HepG2 (cell line): ENCODE measurements around the gene ZFPM1. TPM values are rescaled to one million over a fixed set of nuclear protein-coding genes. Genes with fewer than 3 reads are reported as not detected.

Experiments used
- ATAC-seq: fragments of 200-7000 bp; cut with Tn5 transposase; 3 replicates; pipeline ENCODE4 v1.9.1; 2020; ENCODE audit warnings: mild to moderate bottlenecking, moderate library complexity
- BruUV-seq: library from RNA; stranded (reverse); fragments of 400-500 nt; replicated peaks from 2 replicates; lab custom pipeline; 2021; lab: Mats Ljungman, UMichigan
- CTCF ChIA-PET: fragments of 300-600 bp; formaldehyde crosslinking; extraction: SDS; loops from one replicate; lab custom pipeline; 2021; ENCODE audit warnings: low total read pairs, inconsistent platforms, low intra/inter-chr PET ratio; lab: Yijun Ruan, JAX
- POLR2A ChIA-PET: fragments of 350-600 bp; sonication (Branson Sonifier 250); formaldehyde crosslinking; loops from one replicate; lab custom pipeline; 2020; ENCODE audit warnings: antibody characterized with exemption, inconsistent platforms; lab: Yijun Ruan, JAX
- DNase-seq: peaks from one replicate; pipeline ENCODE4 v3.0.0-alpha.2; 2015; ENCODE audit warnings: low spot score
- FAIRE-seq: peaks from 3 replicates; lab custom pipeline; 2011; peaks lifted over from hg19 to GRCh38; lab: Jason Lieb, UNC
- H2AFZ ChIP-seq: one replicate; pipeline ENCODE4 v1.6.1; 2011; ENCODE audit warnings: low read length, inconsistent platforms
- H3K27ac ChIP-seq: fragments of 300-600 bp; 3 replicates; pipeline ENCODE4 v1.8.0; 2011; ENCODE audit warnings: mixed run types, mild to moderate bottlenecking, mixed read lengths, low read length, inconsistent platforms; ENCODE audit not compliant: insufficient read depth; ENCODE audit errors: extremely low read length
- H3K27me3 ChIP-seq, 2 experiments: fragments of 200-600 bp in 1 of 2; 2 replicates in 1 of 2; 3 replicates in 1 of 2; pipeline versions ENCODE4 v1.6.0 to v1.8.0; 2011; ENCODE audit warnings: low read length in 2 of 2, mild to moderate bottlenecking in 2 of 2, moderate library complexity in 2 of 2, inconsistent platforms in 1 of 2; ENCODE audit not compliant: insufficient read depth in 2 of 2, control insufficient read depth in 1 of 2
- H3K36me3 ChIP-seq, 2 experiments: fragments of 200-600 bp in 1 of 2; replicated peaks in 1 of 2; 2 replicates in 1 of 2; 3 replicates in 1 of 2; pipeline versions ENCODE4 v1.5.1 to v1.8.0; 2011; ENCODE audit warnings: low read length in 2 of 2, inconsistent platforms in 1 of 2; ENCODE audit not compliant: insufficient read depth in 2 of 2, control insufficient read depth in 1 of 2
- H3K4me1 ChIP-seq: 2 replicates; pipeline ENCODE4 v1.5.1; 2012; ENCODE audit warnings: low read length, inconsistent platforms; ENCODE audit not compliant: insufficient read depth
- H3K4me2 ChIP-seq: 2 replicates; pipeline ENCODE4 v1.6.0; 2011; ENCODE audit warnings: low read depth, low read length, inconsistent platforms
- H3K4me3 ChIP-seq, 3 experiments: fragments of 200-600 bp in 1 of 3; sonication (generic), shearing (Covaris generic) in 1 of 3; replicated peaks in 1 of 3; 2 replicates each; pipeline ENCODE4 v1.5.1; 2011 to 2016; ENCODE audit warnings: low read length in 3 of 3, inconsistent platforms in 2 of 3, low read depth in 2 of 3, mild to moderate bottlenecking in 2 of 3, control low read depth in 1 of 3, mixed read lengths in 1 of 3; ENCODE audit not compliant: insufficient read depth in 1 of 3
- H3K79me2 ChIP-seq: one replicate; pipeline ENCODE4 v1.6.1; 2011; ENCODE audit warnings: low read length, inconsistent platforms; ENCODE audit not compliant: insufficient read depth
- H3K9ac ChIP-seq: 2 replicates; pipeline ENCODE4 v1.6.0; 2011; ENCODE audit warnings: mild to moderate bottlenecking, low read depth, low read length, inconsistent platforms; ENCODE audit not compliant: insufficient read depth
- H3K9me3 ChIP-seq: 2 replicates; pipeline ENCODE4 v1.5.1; 2012; ENCODE audit warnings: mild to moderate bottlenecking, low read length
- H4K20me1 ChIP-seq: 2 replicates; pipeline ENCODE4 v1.6.0; 2011; ENCODE audit warnings: inconsistent platforms, mild to moderate bottlenecking, low read length, moderate library complexity; ENCODE audit not compliant: insufficient read depth
- AGO2 ChIP-seq: fragments of 200-400 bp; formaldehyde crosslinking; optimal IDR thresholded peaks from 2 replicates; pipeline ENCODE3; 2017; ENCODE audit warnings: mild to moderate bottlenecking, low read depth, low read length, moderate library complexity
- FOXP1 ChIP-seq, 2 experiments: fragments of 450-650 bp in 1 of 2; IDR thresholded peaks; 2 replicates each; pipeline ENCODE4 v1.6.1; 2017 to 2018; ENCODE audit warnings: antibody characterized with exemption in 1 of 2
- HHEX ChIP-seq: IDR thresholded peaks from 2 replicates; pipeline ENCODE4 v1.6.1; 2016; ENCODE audit warnings: control low read depth
- MBNL3 ChIP-seq: fragments of 250-450 bp; sonication (Bioruptor Pico); conservative IDR thresholded peaks from 2 replicates; pipeline ENCODE4 v1.8.0; 2022; ENCODE audit warnings: mild to moderate bottlenecking, inconsistent platforms
- NCOR1 ChIP-seq: fragments of 200-600 bp; sonication (generic); IDR thresholded peaks from 2 replicates; pipeline ENCODE4 v1.7.0; 2017; ENCODE audit warnings: antibody characterized with exemption, low read length, borderline replicate concordance
- PAF1 ChIP-seq: IDR thresholded peaks from 2 replicates; pipeline ENCODE4 v1.6.1; 2016; ENCODE audit warnings: missing genetic modification reagents, missing compliant biosample characterization
- ZNF460 ChIP-seq: sonication (generic); formaldehyde crosslinking; IDR thresholded peaks from 2 replicates; pipeline ENCODE4 v1.5.1; 2020; ENCODE audit warnings: missing genetic modification reagents, mild to moderate bottlenecking, borderline replicate concordance
- ZNF629 ChIP-seq: sonication (generic); formaldehyde crosslinking; conservative IDR thresholded peaks from 2 replicates; pipeline ENCODE4 v1.5.0; 2020; ENCODE audit warnings: missing genetic modification reagents
- WGBS: methylation state at CpG from one replicate; pipeline ENCODE4 v1.1.6; 2017; ENCODE audit warnings: low lambda C conversion rate; 5-methylcytosine and 5-hydroxymethylcytosine counted together
- in situ Hi-C: cut with HindIII; loops from 2 replicates; pipeline ENCODE4 v1.10.0; 2017; ENCODE audit warnings: low pct_unique_long_range_greater_than_20kb; ENCODE audit not compliant: extremely low pct_ligation_motif_present
- intact Hi-C: fragments of 100-400 bp; cut with micrococcal nuclease; formaldehyde crosslinking; loops from one replicate; pipeline ENCODE4 v1.10.0; 2022; ENCODE audit not compliant: unreplicated experiment
- polyA plus RNA-seq, 8 experiments: library from polyadenylated mRNA; depleted of rRNA in 3 of 8; stranded (reverse) in 7 of 8; unstranded in 1 of 8; fragments of >200 nt; fragmentation: Illumina TruSeq in 4 of 8; extraction: Trizol in 4 of 8; gene quantifications; 2 replicates each; pipeline versions ENCODE4 v1.2.1 to v1.2.3, GENCODE V29; 2011 to 2016; ENCODE audit warnings: low read depth in 4 of 8, missing spikeins in 1 of 8, mixed read lengths in 1 of 8; ENCODE audit not compliant: insufficient read depth in 1 of 8
- total RNA-seq, 5 experiments: library from RNA; depleted of rRNA; stranded (reverse); fragments of >200 nt; fragmentation: Illumina TruSeq; extraction: Trizol; gene quantifications; 2 replicates each; pipeline ENCODE4 v1.2.3, GENCODE V29; 2016; ENCODE audit warnings: low read depth in 1 of 5
- TF ChIP-seq, protein P1 (sequence below): sonication (generic); formaldehyde crosslinking; IDR thresholded peaks from 2 replicates; pipeline ENCODE4 v1.4.0; 2020; ENCODE audit warnings: missing genetic modification reagents; ENCODE audit errors: not compliant biosample characterization
- TF ChIP-seq, protein P2 (sequence below): sonication (generic); formaldehyde crosslinking; IDR thresholded peaks from 2 replicates; pipeline ENCODE4 v1.4.0; 2020; ENCODE audit warnings: missing genetic modification reagents
- TF ChIP-seq, protein P3 (sequence below): sonication (generic); formaldehyde crosslinking; IDR thresholded peaks from 2 replicates; pipeline ENCODE4 v1.4.0; 2020; ENCODE audit warnings: missing genetic modification reagents, borderline replicate concordance

The ZFPM1 gene
- total and polyA plus RNA-seq, 2 of the 13 experiments (the other 11 are each of a cell fraction or from before 2014, with no cell fraction given): 1.3 to 3.8 TPM

DNA sequence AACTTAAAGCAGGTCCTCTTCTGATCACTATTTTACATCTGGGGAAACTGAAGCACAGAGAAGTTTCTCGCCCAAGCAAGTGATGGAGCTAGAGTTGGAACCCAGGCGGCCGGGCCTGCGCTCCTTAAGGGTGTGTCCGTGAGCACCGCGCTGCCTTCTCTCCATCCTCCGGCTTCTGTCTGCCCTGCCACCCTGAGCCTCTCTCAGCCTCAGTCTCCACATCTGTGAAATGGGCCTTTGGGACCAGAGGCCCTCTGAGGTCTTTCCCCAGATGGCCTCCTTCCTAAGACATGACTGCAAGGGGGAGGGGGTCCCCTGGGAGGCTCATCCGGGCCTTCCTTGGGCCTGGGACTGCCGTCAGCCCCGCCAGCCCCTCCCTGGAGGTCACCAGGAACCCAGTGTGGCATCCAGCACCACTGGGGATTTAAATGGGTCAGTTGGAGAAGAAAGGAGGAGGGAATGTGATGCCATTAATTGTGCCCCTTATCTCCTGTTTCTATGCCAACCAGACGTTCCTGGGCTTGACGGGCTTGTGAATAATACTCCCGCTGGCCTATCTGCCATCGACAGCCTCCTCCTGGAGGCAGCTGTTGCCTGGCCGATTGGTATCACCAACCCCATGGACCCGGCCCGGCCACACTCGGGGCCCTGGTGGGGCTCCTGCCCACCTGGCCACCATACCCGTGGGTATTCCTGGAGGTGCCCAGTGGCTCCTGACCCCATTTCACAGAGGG, 5.1 kb downstream of the ZFPM1 start (continued):
- TF ChIP-seq ZNF460 (CRISPR knock-in tag): no peak
- TF ChIP-seq, protein P1, sequence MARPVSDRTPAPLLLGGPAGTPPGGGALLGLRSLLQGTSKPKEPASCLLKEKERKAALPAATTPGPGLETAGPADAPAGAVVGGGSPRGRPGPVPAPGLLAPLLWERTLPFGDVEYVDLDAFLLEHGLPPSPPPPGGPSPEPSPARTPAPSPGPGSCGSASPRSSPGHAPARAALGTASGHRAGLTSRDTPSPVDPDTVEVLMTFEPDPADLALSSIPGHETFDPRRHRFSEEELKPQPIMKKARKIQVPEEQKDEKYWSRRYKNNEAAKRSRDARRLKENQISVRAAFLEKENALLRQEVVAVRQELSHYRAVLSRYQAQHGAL (CRISPR knock-in tag): no peak

DNA sequence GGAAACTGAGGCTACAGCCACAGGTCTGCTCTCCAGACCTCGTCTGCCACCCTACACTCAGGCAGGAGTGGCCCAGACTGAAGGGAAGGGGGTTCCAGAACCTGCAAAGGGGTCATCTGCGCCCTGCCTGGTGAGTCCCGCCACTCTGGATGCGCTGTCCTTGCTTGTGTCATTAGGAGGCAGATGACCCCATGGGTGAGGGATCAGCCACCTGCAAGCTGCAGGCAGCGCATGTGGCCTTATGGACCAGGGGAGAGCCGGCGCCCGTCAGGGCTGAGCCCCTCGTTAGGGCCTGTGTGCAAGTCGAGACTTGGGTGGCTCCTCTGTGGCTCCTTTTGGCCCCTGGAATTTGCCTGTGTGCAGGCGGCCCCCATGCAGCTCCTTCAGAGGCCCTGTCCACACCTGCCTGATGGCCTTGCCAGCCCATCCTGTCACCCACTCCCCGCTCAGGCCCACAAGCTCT, 5.7 kb downstream of the ZFPM1 start:
- H3K36me3 ChIP-seq: peaks cover 2 to 4% of the 10 kb centered on the region in 2 experiments; a peak in 1 of 5 replicates
- CTCF ChIA-PET: no interaction called here
- in situ Hi-C loops: loop anchor here (10.0 kb wide), 1 partner anchor 46 kb away; no protein-coding TSS in a partner anchor
- intact Hi-C loops: loop anchor here (5.0 kb wide), 1 partner anchor 48 kb away; no protein-coding TSS in a partner anchor
- no TSS peak for BruUV-seq
- H3K4me1 ChIP-seq: peaks cover 45% of the 10 kb centered on the region
- ATAC-seq (no peak), FAIRE-seq (no peak), DNase-seq (no peak)
- H3K27me3 ChIP-seq: no peaks in the 10 kb centered on the region
- H4K20me1 ChIP-seq: peaks cover 68% of the 10 kb centered on the region
- H3K9ac ChIP-seq: no peak overlapping the region
- POLR2A ChIA-PET: interaction anchor here (1.0 kb wide), 1 partner anchor 45 kb away, joined by 3 read pairs; no protein-coding TSS in a partner anchor
- H2AFZ ChIP-seq: no peak overlapping the region
- 99% methylated on average over 9 of the region's 12 CpGs for WGBS
- H3K4me2 ChIP-seq: no peak overlapping the region
- peaks cover 90% of the 10 kb centered on the region for H3K79me2 ChIP-seq
- no peak overlapping the region for H3K4me3 ChIP-seq
- no peak overlapping the region for H3K27ac ChIP-seq
- H3K9me3 ChIP-seq: no peaks in the 10 kb centered on the region
- TF ChIP-seq PAF1 (CRISPR knock-in tag) (no peak), NCOR1 (no peak), AGO2 (peak; percentile 73), MBNL3 (CRISPR knock-in tag) (no peak), HHEX (CRISPR knock-in tag) (no peak), FOXP1 (IDR thresholded peaks at IDR 0.05) (no peak), FOXP1 (CRISPR knock-in tag; IDR thresholded peaks at IDR 0.05) (no peak), ZNF629 (CRISPR knock-in tag) (peak; percentile 70; the same call in 1 of the 2 replicates)
- TF ChIP-seq, protein P2, sequence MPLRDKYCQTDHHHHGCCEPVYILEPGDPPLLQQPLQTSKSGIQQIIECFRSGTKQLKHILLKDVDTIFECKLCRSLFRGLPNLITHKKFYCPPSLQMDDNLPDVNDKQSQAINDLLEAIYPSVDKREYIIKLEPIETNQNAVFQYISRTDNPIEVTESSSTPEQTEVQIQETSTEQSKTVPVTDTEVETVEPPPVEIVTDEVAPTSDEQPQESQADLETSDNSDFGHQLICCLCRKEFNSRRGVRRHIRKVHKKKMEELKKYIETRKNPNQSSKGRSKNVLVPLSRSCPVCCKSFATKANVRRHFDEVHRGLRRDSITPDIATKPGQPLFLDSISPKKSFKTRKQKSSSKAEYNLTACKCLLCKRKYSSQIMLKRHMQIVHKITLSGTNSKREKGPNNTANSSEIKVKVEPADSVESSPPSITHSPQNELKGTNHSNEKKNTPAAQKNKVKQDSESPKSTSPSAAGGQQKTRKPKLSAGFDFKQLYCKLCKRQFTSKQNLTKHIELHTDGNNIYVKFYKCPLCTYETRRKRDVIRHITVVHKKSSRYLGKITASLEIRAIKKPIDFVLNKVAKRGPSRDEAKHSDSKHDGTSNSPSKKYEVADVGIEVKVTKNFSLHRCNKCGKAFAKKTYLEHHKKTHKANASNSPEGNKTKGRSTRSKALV (CRISPR knock-in tag): no peak
- TF ChIP-seq, protein P3, sequence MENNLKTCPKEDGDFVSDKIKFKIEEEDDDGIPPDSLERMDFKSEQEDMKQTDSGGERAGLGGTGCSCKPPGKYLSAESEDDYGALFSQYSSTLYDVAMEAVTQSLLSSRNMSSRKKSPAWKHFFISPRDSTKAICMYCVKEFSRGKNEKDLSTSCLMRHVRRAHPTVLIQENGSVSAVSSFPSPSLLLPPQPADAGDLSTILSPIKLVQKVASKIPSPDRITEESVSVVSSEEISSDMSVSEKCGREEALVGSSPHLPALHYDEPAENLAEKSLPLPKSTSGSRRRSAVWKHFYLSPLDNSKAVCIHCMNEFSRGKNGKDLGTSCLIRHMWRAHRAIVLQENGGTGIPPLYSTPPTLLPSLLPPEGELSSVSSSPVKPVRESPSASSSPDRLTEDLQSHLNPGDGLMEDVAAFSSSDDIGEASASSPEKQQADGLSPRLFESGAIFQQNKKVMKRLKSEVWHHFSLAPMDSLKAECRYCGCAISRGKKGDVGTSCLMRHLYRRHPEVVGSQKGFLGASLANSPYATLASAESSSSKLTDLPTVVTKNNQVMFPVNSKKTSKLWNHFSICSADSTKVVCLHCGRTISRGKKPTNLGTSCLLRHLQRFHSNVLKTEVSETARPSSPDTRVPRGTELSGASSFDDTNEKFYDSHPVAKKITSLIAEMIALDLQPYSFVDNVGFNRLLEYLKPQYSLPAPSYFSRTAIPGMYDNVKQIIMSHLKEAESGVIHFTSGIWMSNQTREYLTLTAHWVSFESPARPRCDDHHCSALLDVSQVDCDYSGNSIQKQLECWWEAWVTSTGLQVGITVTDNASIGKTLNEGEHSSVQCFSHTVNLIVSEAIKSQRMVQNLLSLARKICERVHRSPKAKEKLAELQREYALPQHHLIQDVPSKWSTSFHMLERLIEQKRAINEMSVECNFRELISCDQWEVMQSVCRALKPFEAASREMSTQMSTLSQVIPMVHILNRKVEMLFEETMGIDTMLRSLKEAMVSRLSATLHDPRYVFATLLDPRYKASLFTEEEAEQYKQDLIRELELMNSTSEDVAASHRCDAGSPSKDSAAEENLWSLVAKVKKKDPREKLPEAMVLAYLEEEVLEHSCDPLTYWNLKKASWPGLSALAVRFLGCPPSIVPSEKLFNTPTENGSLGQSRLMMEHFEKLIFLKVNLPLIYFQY: no peak
